ENCODE results near the gene KIF3A. TPM values are rescaled to one million over a fixed set of nuclear protein-coding genes. Genes with fewer than 3 reads are reported as not detected.

The KIF3A gene
- total and polyA plus RNA-seq, 9 donors: 4.2 to 13.0 (median 9.2) TPM

GRCh38 chr5:132766020-132766805 lies 28.9 kb upstream of the KIF3A start:
- no peaks in the 10 kb centered on the region for H3K27me3 ChIP-seq
- intact Hi-C loops (cut with DNase I): no loop called here
- no peak for DNase-seq
- WGBS, 3 donors: 86 to 92% (median 89%) methylated on average over 14 of the region's 14 CpGs
- no peak overlapping the region for H3K4me3 ChIP-seq
- no peaks in the 10 kb centered on the region for H3K9me3 ChIP-seq
- H3K4me1 ChIP-seq (ENCODE audit: insufficient read depth): peaks cover 7% of the 10 kb centered on the region
- TF ChIP-seq, protein P1, sequence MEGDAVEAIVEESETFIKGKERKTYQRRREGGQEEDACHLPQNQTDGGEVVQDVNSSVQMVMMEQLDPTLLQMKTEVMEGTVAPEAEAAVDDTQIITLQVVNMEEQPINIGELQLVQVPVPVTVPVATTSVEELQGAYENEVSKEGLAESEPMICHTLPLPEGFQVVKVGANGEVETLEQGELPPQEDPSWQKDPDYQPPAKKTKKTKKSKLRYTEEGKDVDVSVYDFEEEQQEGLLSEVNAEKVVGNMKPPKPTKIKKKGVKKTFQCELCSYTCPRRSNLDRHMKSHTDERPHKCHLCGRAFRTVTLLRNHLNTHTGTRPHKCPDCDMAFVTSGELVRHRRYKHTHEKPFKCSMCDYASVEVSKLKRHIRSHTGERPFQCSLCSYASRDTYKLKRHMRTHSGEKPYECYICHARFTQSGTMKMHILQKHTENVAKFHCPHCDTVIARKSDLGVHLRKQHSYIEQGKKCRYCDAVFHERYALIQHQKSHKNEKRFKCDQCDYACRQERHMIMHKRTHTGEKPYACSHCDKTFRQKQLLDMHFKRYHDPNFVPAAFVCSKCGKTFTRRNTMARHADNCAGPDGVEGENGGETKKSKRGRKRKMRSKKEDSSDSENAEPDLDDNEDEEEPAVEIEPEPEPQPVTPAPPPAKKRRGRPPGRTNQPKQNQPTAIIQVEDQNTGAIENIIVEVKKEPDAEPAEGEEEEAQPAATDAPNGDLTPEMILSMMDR (IDR thresholded peaks at IDR 0.05): no peak
- TF ChIP-seq EP300 (IDR thresholded peaks at IDR 0.05) (no peak), POLR2A (IDR thresholded peaks at IDR 0.05) (no peak)
- peaks cover 2% of the 10 kb centered on the region for H3K36me3 ChIP-seq
- no peak overlapping the region for H3K27ac ChIP-seq

DNA sequence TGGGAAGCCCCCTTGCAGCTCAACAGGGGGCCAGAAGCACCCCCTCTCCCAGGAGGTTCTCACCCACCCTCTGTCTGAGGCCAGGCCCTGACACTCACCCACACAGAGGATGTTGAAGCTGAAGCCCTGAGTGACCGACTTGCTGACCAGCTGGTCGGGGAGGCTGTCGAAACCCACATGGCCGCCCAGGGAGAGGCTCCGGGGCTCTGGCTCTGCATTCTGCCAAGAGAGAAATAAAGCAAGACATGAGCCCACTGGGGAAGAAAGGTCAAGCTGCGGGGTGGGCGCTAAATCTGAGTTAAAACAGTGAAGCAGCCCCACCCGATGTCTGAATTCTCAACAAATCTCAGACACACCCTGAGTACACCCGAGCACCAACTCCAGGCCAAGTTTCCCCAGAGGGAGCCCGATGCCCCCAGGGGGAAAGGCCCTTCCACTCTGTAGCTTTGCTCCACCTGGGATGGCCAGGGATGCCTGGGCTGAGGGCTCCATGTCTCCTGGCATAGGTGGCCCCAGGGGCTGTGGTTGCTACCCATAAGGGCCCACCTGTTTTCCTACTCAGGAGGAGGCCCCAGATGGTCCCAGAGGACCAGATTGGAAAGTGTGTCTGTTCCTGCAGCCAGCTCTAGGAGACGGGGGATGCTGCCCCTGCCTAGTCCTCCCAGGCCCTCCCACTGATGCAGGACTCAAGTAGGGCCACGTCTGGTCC lies 28.1 kb upstream of the KIF3A start:
- WGBS, 3 donors: 69 to 76% (median 75%) methylated on average over 12 of the region's 12 CpGs
- no peaks in the 10 kb centered on the region for H3K27me3 ChIP-seq
- H3K4me3 ChIP-seq: no peak overlapping the region
- peaks cover 5% of the 10 kb centered on the region for H3K4me1 ChIP-seq (ENCODE audit: insufficient read depth)
- peaks cover 2% of the 10 kb centered on the region for H3K36me3 ChIP-seq
- no peak overlapping the region for H3K27ac ChIP-seq
- DNase-seq: no peak
- TF ChIP-seq POLR2A (IDR thresholded peaks at IDR 0.05): no peak
- TF ChIP-seq EP300 (IDR thresholded peaks at IDR 0.05): no peak
- TF ChIP-seq, protein P1 (IDR thresholded peaks at IDR 0.05): no peak
- H3K9me3 ChIP-seq: no peaks in the 10 kb centered on the region
- intact Hi-C loops (cut with DNase I): no loop called here

DNA sequence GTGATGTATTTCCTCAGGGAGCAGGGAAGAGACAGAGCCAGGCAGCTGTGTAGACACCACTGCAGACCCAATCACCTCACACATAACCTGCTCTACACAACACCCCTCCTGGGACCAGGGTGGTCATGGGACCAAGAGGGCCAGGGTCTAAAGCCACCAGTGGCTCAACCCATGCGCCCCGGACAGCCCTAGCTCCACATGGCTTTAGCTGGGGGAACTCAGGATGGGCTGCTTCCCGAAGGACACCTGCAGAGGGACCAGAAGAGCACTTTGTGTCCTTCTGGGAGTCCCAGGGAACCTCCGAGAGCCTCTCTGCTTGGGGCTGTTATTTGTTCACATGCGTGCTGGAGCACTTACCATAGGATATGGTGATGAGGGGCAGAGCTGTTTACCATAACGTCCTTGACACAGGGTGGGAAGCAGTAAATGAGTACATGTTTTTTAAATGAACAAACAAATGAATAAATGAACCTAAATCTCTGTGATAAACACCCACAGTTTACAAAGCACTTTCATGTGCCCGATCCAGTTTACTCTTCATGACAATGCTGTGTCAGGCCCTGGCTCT lies 27.4 kb upstream of the KIF3A start:
- intact Hi-C loops (cut with DNase I): no loop called here
- 92 to 96% (median 92%) methylated on average over 7 of the region's 7 CpGs for WGBS, 3 donors
- Histone ChIP-seq H3K27ac (no peak overlapping the region), H3K9me3 (no peaks in the 10 kb centered on the region), H3K4me1 (ENCODE audit: insufficient read depth) (peaks cover 5% of the 10 kb centered on the region), H3K4me3 (no peak overlapping the region), H3K27me3 (no peaks in the 10 kb centered on the region), H3K36me3 (peaks cover 2% of the 10 kb centered on the region)
- DNase-seq: no peak
- TF ChIP-seq, protein P1 (IDR thresholded peaks at IDR 0.05): no peak
- no peak for TF ChIP-seq POLR2A (IDR thresholded peaks at IDR 0.05)
- TF ChIP-seq EP300 (IDR thresholded peaks at IDR 0.05): no peak

DNA sequence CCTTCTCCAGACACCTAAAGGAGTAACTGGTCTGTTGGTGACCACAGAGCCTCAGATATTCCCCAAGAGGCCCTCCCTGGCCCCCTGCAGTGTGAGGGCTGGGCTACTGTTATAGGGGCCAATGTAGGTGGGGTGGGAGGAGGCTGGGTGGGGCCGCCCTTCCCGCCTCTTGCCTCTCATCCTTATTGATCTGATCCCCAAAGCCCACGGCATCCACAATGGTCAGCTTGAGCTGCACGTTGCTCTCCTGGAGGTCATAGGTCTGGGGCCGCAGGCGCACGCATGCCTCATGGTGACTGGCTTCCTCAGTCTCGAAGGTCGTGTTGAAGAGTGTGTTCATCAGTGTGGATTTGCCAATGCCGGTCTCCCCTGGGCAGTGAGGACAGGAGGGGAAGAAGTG lies 26.7 kb upstream of the KIF3A start:
- Histone ChIP-seq H3K9me3 (no peaks in the 10 kb centered on the region), H3K27ac (no peak overlapping the region), H3K4me1 (ENCODE audit: insufficient read depth) (peaks cover 5% of the 10 kb centered on the region), H3K4me3 (no peak overlapping the region), H3K36me3 (peaks cover 2% of the 10 kb centered on the region), H3K27me3 (no peaks in the 10 kb centered on the region)
- TF ChIP-seq EP300 (IDR thresholded peaks at IDR 0.05): no peak
- TF ChIP-seq, protein P1 (IDR thresholded peaks at IDR 0.05): no peak
- no peak for TF ChIP-seq POLR2A (IDR thresholded peaks at IDR 0.05)
- 92 to 95% (median 94%) methylated on average over 10 of the region's 10 CpGs for WGBS, 3 donors
- intact Hi-C loops (cut with DNase I): no loop called here
- DNase-seq: no peak

Data from ovary (tissue), 9 donors.